GM21723 (cell line): ENCODE measurements around the gene CXCL12.

Source experiments
- ATAC-seq: cut with Tn5 transposase; IDR thresholded peaks from one replicate; pipeline ENCODE4 v1.9.1; 2021; ENCODE audit warnings: mild to moderate bottlenecking, moderate library complexity; ENCODE audit not compliant: unreplicated experiment

Gene CXCL12

GRCh38 chr10:44385026-44385695, at the start of gene CXCL12:
TSS of gene CXCL12 (minus strand) at chr10:44385097. CDS start at chr10:44385005, 92 bp downstream.
- ATAC-seq, result no peak

DNA sequence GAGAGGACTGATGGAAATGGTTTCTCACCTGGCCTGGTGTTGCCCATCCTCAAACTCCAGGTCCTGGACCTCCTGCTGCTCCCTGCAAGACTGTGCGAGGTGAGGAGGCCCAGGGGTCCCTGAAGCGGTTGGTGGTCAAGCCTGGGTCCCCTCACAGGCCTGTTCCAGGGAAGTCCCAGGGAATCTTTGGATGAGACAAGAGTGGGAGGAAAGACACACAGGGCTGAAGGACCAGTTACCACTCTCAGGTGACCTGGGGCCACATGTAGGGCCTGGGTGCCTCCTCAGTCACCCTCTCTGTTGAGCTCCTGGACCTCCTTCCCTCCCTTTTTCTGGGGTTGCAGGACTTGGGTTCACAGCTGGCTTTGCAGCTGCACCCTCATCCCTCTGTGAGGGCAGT, 42.6 kb upstream of the CXCL12 start:
- no peak for ATAC-seq

DNA sequence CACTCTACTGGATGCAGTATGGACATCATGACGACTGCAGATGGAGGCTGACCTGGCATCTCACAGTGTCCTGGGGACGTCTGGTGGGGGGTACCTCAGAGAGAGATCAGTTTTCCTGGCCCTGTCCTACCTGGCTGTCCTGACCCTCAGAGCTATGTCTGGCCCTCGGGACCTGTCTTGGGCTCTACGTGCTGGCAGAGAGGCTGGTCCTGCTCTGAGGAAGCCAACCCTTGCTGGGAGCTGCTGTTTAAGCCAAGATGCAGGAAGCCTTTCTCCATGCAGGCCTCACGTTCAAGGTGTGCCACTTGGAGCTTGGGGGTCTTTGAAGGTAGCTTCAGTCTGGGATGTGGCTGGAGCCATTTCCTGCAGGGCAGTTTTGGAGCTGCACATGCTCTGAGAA, 42.1 kb upstream of the CXCL12 start:
- ATAC-seq, result no peak

DNA sequence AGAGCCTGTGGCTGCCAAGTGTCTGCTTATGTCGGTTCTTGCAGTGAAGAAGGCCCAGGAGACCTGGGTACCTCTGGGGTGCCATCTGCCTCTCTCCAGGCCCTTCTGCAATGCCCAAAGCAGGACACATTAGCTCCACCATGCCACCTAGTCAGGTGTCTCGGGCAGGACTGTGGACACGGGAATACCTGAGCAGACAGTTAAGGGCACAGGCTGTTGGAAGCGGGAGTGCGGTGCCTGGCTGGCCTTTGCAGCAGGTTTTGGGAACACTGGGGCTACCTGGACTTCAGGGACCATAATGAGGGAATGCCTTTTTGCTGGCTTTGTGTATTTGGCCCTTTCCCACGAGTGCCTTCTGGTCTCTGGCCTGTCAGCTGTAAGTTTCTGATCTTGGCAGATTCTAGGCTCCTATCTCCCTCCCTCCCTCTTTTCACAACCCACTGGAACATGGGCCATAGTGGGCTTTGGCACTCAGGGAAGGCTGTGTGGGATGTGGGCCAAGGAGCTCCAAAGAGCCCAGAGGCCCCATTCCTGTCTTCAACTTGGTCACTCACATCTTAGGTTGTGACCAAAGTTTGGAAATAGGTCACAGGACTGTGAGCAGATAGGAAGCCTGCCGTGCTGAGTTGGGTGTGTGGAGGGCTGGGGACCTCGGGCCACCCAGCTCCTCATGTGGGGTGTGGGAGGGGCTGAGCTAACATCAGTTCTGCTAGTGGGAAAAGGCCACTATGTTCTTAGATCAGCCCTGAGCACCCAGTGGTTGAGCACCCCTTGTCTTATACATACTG, 41.5 kb upstream of the CXCL12 start:
- ATAC-seq, result no peak

- ATAC-seq, result no peak
Observed at GRCh38 chr10:44425466-44425865, 40.6 kb upstream of the CXCL12 start.

GRCh38 chr10:44424957-44425356, 40.1 kb upstream of the CXCL12 start:
- ATAC-seq, result no peak

- no peak for ATAC-seq
Observed at GRCh38 chr10:44424298-44424697, 39.4 kb upstream of the CXCL12 start.

- no peak for ATAC-seq
Observed at GRCh38 chr10:44422570-44423101, 37.7 kb upstream of the CXCL12 start.

DNA sequence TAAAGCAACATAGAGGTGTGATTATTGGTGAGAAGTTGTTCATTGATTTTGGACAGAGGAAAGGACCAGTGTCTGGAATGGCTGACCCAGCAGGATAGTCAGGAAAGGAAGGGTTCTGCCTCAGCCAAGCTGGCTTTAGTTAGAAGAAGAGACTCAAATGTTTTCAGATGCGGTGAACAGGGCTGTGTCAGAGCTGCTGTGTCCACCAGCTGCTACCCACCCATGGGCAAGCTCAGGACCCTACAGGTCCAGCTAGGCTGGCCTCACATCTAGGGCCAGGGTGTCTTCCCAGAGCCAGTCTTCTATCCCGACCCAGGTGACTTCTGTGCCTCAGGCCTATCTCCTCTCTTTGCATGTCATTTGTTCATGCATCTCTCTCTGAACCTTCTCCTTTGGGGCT, 37.3 kb upstream of the CXCL12 start:
- no peak for ATAC-seq

- no peak for ATAC-seq
Observed at GRCh38 chr10:44419790-44420549, 35.1 kb upstream of the CXCL12 start.

DNA sequence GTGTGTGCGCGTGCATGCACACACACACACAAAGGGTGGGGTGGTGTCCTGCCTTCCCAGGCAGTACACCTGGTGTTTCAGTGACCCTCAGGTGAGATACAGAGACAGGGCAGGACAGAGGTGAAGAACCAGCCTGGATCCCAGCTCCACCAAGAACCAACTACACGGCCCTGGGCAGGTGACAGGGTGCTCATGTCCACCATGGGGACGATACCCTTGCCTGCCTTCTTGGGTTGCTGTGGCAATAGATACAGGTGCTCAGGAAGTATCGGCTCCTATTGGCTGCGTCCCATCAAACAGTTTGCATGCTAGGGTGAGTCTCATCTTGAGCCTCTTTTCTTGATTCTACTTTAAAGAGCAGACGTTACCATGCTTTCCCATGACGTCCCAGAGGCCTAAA, 33.7 kb upstream of the CXCL12 start:
- ATAC-seq, result no peak

GRCh38 chr10:44417761-44418160, 32.9 kb upstream of the CXCL12 start:
- ATAC-seq, result no peak

DNA sequence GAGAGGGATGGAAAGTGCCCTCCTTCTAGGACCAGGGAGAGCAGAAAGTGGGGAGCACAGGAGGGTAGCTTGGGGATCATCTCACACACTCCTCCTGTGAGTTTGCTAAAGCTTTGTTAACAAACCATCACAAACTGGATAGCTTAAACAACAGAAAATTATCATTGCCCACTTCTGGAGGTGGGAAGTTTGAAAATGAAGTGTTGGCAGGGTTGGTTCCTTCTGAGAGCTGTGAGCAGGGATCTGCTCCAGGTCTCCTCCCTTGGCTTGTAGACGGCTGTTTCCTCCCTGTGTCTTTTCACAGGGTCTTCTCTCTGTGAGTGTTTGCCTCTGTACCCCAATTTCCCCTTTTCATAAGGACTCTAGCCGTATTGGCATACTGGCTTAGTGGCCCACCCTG, 32.0 kb upstream of the CXCL12 start:
- no peak for ATAC-seq

GRCh38 chr10:44416021-44416771, 31.3 kb upstream of the CXCL12 start:
- no peak for ATAC-seq

DNA sequence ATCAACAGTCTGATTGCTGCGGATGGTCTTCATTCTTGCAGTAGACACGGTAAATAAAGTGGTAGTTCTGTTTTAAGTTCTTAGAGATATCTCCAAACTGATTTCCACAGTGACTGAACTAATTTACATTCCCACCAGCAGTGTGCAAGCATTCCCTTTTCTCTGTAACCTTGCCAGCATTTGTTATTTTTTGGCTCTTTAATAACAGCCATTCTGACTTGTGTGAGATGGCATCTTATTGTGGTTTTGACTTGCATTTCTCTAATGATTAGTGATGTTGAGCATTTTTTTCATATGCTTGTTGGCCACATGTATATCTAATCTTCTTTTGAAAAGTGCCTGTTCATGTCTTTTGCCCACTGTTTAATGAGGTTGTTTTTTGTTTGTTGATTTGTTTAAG, 30.2 kb upstream of the CXCL12 start:
- ATAC-seq, result no peak

DNA sequence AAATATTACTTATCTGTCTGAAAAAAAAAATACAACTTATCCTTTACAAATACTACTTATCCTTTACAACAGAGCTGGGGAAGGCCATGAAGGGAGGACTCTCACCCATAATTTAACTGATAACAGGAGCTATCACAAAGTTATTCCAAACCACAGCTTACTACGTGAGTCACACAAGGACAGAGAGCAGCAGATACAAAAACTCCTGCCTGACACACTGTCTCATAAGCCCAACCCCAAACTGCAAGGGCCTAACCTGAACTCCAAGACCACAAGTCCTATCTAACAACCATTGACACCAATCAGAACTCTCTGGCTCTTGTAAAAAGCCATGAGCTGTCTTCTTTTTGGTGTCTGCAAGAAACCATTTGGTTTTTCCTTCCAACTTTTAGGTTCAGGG, 28.5 kb upstream of the CXCL12 start:
- no peak for ATAC-seq

- no peak for ATAC-seq
Observed at GRCh38 chr10:44411251-44411650, 26.4 kb upstream of the CXCL12 start.

GRCh38 chr10:44404741-44405437, 20.0 kb upstream of the CXCL12 start:
- no peak for ATAC-seq

DNA sequence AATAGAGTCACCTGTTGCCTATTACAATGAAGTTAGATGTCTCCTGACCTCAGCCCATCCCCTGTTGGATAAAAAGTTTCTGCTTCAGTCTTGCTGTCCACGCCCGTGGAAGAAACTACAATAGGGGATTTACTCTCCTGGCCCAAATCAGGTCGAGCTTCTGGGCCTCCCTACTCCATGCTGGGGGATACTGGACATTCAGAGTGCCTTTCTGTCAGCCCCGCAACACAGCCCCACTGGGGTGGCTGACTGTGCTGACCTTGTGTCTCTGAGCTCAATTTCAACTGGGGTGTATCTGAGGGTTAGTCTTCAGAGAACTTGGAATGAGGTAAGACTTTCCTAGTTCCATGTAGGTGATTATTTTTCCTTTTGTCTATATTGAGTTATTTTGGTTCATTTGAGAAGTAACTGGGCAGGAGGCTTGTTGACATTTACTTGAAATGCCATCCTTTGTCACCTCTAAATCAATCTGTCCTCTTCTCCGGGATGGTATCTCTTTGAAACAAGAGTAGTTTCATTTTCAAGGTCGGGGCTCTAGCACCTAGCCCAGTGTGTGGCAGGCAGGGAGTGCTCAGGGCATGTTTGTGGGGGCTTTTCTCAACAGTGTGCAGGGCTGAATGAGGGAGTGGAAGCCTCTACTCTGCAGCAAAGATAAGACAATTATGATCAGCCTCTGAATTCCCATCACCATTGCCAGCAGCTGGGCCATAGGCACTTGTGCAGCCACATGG, 17.7 kb upstream of the CXCL12 start:
- no peak for ATAC-seq

DNA sequence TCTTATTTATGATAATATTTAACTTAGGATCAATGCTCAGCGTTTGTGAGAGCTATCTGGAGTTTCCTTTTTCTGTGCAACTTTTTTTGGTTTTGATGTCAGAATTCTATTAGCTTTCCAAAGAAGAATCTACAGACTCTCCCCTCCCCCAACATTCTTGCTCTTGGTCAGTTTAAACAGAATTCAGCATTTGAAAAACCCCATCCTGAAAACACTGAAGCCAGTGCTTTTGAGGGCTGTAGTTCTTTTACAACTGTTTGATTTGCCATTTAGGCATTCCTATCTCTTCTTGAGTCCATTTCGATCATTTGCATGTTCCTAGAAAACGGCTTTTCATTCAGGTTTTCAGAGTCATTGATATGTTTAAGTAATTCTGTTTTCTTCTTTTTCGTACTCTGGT, 15.6 kb upstream of the CXCL12 start:
- no peak for ATAC-seq
